Measurements from ENCODE around the gene PCIF1.

- no peak for TF ChIP-seq CTCF (IDR thresholded peaks at IDR 0.05)
- TF ChIP-seq POLR2A (IDR thresholded peaks at IDR 0.05), result no peak
Observed at GRCh38 chr20:45927071-45927878, 7.2 kb upstream of the PCIF1 start.
